HG02938 (cell line): ENCODE measurements around the gene FBXW7.
A peak's percentile ranks its signal among the peaks of the same experiment; 100 is the strongest.

ENCODE experiments used
- ATAC-seq: cut with Tn5 transposase; IDR thresholded peaks from one replicate; pipeline ENCODE4 v1.9.1; 2021; ENCODE audit warnings: mild to moderate bottlenecking, moderate library complexity; ENCODE audit not compliant: unreplicated experiment

FBXW7 gene, protein sequence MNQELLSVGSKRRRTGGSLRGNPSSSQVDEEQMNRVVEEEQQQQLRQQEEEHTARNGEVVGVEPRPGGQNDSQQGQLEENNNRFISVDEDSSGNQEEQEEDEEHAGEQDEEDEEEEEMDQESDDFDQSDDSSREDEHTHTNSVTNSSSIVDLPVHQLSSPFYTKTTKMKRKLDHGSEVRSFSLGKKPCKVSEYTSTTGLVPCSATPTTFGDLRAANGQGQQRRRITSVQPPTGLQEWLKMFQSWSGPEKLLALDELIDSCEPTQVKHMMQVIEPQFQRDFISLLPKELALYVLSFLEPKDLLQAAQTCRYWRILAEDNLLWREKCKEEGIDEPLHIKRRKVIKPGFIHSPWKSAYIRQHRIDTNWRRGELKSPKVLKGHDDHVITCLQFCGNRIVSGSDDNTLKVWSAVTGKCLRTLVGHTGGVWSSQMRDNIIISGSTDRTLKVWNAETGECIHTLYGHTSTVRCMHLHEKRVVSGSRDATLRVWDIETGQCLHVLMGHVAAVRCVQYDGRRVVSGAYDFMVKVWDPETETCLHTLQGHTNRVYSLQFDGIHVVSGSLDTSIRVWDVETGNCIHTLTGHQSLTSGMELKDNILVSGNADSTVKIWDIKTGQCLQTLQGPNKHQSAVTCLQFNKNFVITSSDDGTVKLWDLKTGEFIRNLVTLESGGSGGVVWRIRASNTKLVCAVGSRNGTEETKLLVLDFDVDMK

DNA sequence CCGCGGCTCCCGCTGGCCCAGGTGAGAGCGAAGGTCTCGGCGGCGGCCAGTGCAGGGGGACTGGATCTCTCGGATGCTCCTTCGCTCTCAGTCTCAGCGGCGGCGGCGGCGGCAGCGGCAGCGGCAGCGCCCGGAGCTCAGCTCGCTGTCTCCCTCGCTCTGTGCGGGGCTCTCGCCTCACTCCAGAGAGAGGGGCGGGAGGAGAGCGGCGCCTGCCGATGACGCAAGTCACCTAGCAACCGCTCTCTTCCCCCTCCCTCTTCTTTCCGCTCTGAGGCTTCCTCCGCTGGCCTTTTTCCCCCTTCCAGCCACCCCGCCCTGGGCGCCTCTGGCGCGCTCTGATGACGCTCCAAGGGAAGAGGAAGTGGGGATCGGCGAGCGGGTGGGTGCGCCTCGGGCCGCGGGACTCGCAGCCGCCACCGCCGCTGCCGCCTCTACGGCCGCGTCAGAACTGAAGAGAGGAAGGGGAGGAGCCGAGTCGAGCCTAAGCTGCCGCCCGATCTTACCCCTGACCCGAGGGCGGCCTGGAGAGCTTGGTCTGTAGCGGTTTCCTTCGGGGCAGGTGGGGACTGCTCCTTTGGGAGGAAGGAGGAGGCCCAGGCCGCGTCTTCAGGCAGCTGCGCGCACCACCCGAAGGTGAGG, at the start of gene FBXW7:
Gene FBXW7, minus strand, starts transcription at position 190 of the 642 bp plus-strand sequence. CDS start 124,289 bp downstream, outside the sequence.
- ATAC-seq = peak; percentile 88

DNA sequence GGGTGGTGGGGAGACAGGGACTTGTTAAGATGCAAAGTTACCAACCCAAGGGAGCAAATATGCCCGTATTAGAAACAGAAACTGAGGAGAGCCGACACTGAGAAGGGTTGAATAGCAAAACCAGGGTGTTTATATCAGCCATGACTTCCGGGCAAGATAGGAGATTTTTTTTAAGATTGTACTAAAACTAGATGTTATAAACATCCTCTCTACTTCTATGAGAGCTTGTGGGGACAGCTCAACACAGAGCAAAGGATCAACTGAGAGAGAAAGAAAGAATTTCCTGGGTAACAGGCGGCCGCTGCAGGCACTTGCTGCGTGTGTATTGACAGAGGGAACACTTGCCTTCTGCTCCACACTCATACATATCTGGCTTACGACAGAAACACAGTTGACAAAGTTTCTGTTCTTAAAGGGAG, 49.1 kb upstream of the FBXW7 start:
- ATAC-seq = peak; percentile 81

DNA sequence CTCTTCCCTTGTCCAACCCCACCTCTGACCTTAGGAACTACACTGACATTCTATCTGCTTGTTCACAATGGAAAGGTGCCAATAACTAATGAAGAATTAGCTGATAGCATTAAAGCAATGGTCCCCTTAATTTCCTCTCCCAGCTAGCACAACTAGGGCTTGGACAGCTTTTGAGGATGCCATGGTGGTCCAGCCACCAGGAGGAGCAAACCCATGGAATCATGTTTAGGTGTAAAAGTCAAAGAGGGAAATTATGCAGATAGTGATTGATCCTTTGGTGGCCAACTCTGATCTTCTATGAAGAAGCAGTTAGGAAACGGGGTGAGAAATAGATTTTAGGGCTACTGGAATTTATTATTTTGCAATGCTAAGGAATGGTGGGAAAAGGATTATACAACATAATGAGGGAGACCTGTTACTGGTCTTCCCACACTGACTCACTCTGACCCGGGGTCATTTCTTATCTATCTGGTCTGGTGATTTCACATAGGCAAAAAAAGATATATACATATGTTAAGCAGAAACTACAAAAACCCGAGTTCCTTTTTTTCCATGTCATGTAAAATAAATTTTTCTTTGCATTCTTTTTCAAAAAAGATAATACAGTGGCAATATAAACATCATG, 45.8 kb upstream of the FBXW7 start:
- ATAC-seq = no peak

DNA sequence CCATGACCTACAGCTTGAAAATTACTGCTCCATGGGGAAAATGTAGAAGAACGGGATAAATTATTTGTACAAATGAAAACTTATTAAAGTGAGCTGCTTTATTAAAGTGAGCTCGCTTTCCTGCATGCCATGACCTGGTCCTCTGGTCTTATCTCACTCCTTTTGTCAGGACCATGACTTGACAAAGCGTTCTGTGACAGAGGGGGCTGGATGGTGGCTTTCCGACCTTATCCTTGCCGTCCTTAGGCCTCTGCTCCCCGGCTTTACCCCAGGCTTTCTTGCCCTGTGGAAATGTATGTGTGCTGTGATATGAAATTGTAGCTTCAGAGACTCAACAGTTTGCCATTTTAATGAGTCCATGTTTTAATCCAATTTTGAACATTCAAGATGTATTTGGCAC, 44.0 kb upstream of the FBXW7 start:
- ATAC-seq = no peak

DNA sequence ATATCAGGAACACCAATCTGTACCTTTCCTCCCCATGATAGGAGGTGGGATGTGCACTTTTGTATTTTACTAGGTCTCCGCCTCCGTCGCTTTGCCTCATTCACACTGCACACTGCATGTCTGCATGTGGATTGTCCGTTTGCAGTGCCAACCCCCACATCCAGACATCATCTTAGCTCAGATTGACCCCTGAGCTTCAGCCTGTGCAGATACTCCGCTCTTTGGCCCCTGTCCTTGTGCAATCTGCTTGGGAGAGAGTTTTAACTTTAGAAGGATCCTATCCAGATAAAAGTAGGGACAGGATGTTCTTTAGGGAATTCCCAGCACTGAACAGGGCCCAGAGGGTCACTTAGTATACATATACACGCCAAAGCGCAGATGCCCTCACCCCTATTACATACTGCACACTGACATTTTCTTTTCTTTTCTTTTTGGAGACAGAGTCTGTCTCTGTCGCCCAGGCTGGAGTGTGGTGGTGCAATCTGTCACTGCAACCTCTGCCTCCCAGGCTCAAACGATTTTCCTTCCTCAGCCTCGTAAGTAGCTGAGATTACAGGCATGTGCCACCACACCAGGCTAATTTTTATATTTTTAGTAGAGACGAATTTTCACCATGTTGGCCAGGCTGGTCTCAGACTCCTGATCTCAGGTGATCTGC, 43.3 kb upstream of the FBXW7 start:
- ATAC-seq = no peak

DNA sequence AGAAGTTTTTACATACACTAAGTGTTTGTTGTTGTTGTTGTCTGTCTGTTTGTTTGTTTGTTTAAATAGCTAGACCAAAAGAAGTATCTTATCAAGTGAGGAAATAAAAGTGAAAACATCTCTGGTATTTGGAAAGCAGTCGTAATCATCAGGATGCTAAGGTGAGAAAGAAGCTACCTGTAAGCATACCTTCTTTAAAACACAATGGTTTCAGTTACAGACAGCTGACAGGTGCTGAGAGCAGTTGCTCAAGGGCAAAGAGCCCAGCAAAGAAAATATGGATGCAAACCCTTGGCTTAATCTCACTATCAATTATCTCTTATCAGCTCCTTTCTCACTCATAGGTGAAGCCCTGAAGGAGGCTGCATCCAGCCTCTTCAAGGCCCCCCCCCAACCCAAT, 42.8 kb upstream of the FBXW7 start:
- ATAC-seq = no peak

DNA sequence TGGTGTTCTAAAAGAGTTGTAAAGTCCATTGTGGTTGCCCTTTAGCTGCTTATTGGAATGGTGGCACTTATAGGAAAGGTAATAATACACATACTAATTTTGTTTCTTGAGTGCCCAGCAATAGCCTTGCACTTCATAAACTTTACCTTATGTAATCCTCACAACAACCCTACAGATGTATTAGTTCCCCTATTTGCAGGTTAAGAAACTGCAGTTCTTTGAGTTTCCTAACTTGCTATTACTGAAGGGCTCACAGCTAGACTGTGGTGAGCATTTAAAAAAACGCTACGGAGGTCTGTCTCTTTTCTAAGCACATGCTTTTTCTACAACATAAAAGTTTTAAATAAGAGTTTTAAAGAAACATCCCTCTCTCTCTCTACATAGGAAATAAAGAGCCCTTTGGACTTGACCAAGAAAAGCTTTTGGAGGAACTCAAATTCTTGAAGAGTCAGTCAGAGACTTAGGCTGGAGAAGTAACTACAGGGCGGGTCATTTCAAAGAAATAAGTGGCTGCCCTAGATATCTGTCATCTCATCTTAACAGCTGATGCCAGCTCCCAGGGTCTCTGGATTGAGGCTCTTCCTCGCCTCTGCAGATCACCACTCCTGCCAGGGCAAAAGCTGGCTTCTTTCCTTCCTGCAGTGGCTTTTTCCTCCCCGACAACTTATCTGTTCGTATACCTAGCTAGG, 42.0 kb upstream of the FBXW7 start:
- ATAC-seq = peak; percentile 89

DNA sequence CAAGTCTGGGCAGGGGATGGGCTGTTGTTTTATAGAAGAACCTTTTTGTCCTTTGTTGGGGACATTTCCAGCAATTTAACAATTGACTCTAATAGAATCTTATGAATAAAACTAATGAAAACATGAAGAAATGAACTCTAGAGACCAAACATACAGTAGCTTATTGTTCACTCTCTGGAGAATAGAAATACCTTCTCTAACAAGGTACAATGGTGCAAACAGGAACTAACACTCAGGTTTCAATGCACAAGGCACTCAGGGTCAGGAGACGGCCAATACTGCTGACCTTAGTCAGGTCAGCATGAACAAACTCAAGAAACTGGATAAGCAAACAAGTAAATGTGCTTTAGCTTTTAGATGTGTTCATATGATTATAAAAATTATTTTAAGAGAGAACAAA, 39.6 kb upstream of the FBXW7 start:
- ATAC-seq = no peak

DNA sequence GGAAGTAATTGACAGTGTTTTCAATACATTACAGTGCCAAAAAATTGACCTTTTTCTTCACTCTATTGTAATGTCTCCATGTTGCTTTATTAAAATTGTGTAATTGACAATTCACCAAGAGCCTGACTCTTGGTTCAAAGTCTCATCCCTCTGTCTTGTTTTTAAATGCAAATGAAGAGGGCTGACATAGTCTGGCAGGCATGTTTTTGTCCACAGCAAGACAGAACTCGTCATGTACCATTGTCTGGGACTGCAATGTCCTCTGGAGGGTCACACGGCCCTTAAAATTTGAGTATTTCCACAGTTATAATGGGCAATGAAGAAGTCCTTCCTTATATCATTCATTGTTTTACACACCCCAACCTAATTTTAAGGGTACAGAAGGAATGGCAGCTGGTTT, 38.0 kb upstream of the FBXW7 start:
- no peak for ATAC-seq

DNA sequence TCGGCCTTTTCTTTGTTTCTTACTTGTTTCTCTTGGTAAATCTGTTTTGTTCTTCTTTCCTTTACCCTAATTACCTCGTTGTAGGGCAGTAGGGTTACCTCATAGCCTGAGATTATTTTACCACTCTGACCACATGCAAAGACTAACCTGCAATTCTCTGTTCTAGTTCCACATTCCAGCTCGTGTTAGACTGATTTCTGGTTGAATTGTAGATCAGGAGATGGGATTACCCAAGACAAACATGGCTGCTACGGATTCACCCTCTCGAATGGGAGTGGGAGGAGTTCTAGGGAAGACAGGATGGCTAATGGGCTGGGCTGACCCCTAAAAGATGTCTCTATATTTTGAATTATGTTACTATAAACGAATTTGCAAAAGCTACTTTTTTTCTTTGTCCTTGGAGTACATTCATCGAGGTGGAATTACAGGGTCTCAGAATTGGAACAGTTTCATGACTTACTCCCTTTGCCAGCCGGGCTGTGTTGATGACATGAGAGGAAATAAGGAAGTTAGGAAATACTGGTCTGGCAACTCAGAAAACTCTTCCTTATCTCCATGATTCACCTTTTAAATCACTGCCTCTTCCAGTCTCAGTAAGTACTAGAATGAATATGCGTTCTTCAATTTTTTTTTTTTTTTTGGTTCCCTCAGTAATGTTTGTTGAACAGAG, 36.7 kb upstream of the FBXW7 start:
- no peak for ATAC-seq

DNA sequence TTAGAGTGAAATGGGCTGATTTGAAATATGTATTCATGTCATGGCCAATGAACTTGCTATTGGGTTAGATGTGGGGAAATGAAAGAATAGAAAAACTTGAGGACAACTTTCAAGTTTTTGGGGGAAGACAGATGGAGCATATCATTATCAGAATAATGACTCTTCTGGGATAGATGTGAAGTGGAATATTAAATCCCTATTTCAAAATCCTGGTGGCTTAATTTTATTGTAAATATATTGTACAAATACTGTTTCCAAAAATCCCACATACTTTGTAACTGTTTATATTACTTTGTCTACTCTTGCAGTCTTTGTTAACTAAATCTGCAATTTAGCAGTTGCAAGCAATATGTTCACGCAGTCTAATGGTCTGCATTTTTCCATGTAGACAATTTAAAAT, 35.9 kb upstream of the FBXW7 start:
- ATAC-seq = no peak

DNA sequence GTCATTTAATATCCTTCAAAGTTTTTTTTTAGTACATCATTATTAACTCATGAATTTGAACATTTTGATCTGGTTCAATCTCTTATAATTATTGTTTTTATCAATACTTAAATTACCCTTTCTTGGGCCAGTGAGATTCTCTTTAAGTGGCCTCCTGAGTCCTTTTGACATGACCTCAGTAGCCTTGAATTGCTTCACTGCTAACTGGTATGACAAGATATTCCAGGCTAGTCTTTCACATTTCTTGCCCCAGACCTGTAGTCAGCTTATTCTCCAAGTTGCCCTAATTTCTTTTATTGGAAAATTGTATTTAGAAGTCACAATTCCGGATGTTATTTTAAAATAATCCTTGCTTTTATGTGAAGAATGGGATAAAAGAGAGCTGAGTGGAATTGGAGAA, 35.4 kb upstream of the FBXW7 start:
- no peak for ATAC-seq

DNA sequence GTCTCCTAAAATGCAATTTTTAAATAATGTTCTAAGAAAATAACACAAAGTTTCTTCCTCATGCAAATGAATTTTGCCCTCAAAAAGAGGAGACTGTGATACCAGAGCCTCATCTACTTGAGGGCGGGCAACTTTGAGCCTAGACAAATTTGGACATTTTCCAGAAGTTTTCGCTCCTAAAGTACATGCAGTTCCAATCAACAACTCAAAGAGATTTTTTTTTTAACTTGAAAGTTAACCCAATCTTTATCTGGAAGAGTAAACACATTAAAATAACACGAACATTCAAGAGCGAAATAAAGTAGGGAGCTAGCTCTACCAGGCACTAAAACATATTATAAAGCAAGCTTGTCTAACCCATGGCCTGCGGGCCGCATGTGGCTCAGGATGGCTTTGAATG, 29.4 kb upstream of the FBXW7 start:
- ATAC-seq = no peak

DNA sequence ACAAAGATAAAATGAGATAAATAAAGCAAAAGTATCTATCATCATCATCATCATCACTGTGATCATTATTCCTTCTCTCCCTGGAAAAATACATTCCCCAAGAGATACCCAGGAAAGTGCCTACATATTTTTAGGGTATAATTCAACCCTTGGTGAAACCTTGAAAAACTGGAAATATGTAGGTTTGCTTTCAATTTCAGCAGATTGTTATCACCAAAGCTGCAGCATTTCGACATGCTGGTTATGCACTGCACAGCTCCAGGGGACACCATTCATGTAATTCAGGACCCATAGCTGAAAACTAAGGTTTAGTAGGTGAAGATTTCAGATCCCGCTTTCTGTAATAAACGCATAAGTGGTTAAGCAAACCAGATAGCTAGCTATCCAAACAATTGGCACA, 28.4 kb upstream of the FBXW7 start:
- ATAC-seq = no peak

DNA sequence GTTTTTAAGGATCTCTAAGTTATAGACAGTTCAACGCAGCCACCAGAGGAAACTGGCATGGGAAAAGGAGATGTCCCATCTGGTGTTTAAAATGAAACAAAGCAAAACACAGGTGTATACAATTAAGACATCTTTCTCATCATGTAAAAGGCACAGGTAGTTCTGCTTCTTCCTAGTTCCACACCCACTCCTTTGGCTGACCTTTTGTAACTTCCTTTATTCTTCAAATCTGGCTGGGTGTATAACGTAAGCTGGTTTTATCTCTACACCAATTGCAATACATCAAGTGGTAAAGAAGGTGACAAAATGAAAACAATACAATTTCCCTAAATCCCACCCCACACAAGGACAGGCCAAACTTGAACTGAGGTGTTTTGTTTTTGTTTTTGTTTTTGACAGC, 27.3 kb upstream of the FBXW7 start:
- no peak for ATAC-seq

DNA sequence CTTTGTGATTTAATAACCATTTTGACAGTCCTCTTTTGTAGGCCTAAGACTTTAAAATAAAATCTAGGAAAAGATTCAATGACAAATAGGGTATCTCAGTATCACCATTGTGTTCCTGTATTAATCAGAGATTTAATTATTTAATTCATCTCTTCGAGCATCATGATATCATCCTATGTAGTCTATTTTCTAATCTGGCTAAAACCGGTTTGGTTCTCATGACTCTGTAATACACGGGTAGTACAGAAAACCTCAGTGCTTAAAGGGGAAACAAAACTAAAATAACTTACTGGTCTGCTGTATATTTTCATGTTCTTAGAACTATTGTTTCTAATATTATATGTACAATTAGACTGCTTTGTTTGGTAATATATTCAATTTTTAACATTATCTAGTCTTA, 23.7 kb upstream of the FBXW7 start:
- peak; percentile 40 for ATAC-seq

DNA sequence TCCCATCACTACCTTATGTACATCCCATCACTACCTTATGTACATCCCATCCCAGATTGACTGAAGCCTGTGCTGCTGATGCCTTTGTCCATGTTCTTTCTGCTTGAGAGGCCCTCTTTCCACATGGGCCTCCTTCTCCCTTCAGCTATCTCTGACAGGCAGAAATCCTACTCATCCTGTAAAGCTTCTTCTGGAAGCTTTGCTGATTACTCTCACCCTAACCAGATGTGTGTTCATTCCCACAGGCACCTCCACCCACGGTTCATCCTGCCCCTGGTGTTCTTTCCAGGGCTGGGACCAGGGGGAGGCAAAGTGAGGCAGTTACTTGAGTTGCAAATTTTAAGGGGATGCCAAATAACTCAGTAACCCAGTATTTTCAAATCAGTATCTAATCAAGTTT, 22.5 kb upstream of the FBXW7 start:
- ATAC-seq = no peak

DNA sequence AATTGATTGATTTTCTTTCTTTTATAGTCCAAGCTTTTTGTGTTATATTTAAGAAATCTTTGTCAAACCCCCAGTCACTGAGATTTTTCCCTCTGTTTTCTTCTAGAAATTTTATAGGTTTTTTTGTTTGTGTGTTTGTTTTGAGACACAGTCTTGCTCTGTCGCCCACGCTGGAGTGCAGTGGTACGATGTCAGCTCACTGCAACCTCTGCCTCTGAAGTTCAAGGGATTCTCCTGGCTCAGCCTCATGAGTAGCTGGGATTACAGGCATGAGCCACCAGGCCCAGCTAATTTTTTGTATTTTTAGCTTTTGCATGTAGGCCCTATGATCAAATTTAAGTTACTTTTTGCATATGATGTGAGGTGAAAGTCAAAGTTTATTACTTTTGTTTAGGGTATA, 20.9 kb upstream of the FBXW7 start:
- ATAC-seq = no peak

DNA sequence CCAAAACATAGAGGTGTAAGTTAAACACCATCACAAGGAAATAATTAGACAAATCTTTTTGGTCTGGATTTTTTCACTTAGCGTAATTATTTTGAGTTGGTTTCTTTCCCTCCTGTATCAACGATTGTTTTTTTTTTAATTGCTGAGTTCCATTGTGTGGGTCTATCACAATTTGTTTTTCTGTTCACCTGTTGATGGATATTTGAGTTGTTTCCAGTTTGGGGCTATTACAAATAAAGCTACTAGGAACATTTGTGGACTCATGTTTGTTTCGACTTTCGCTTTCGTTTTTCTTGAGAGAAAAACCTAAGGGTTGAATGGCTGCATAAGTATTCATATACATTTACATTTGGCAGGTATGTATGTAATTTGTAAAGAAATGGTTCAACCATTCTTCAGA, 20.4 kb upstream of the FBXW7 start:
- ATAC-seq = no peak

DNA sequence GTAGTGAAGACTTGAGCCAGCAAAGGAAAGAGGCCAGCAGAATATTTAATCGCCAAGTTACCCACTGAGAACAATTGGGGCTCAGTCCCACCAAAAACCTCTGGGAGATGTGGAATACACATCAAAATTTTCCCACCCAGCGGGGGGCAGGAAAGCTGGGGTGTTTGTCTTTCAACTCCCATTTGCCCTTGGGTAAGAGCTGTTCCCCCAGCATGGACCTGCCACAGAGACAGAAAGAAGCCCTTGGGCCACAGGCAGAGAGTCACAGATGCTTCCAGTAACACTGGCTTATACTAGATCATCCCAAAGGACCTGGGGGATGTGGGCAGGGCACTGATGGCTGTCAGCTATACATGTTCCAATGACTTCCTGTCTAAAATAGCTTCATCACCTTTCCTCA, 18.9 kb upstream of the FBXW7 start:
- no peak for ATAC-seq
